B cell (primary cell): ENCODE data around the gene UTS2R.

ENCODE experiments used
- EZH2 ChIP-seq: IDR thresholded peaks from 2 replicates; pipeline ENCODE4 v1.6.1; 2012; ENCODE audit warnings: borderline replicate concordance, low read depth, mild to moderate bottlenecking, moderate library complexity, low read length; ENCODE audit not compliant: insufficient read depth, poor library complexity, severe bottlenecking
- TF ChIP-seq, protein P1 (sequence below): fragments of 200-600 bp; IDR thresholded peaks from one replicate; pipeline ENCODE4 v1.8.0; 2022; ENCODE audit warnings: antibody characterized with exemption, mild to moderate bottlenecking

DNA sequence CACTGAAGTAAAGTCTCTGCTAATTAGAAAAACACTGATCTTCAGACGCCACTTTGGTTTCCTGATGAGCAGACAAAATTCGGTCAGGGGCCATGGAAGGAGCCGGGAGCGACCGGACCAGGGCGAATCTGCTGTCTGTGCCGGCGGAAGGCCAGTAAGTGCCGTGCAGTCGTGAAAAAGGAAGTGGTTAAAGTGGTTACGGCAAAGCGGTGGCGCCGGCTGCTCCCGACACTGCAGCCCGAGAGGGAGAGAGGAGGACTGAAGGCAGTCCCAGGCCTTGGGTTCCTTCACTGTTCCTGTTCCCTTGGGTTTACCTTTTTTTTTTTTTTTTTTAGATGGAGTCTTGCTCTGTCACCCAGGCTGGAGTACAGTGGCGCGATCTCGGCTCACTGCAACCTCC lies 29.3 kb downstream of the UTS2R start:
- TF ChIP-seq, protein P1, sequence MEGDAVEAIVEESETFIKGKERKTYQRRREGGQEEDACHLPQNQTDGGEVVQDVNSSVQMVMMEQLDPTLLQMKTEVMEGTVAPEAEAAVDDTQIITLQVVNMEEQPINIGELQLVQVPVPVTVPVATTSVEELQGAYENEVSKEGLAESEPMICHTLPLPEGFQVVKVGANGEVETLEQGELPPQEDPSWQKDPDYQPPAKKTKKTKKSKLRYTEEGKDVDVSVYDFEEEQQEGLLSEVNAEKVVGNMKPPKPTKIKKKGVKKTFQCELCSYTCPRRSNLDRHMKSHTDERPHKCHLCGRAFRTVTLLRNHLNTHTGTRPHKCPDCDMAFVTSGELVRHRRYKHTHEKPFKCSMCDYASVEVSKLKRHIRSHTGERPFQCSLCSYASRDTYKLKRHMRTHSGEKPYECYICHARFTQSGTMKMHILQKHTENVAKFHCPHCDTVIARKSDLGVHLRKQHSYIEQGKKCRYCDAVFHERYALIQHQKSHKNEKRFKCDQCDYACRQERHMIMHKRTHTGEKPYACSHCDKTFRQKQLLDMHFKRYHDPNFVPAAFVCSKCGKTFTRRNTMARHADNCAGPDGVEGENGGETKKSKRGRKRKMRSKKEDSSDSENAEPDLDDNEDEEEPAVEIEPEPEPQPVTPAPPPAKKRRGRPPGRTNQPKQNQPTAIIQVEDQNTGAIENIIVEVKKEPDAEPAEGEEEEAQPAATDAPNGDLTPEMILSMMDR, result no peak
- TF ChIP-seq EZH2, result no peak
